SU-DHL-6 (cell line): ENCODE data around the gene HS3ST4.

ENCODE experiments used
- H2AFZ ChIP-seq: fragments of 200-600 bp; sonication (generic); 2 replicates; pipeline ENCODE4 v1.6.1; 2014; ENCODE audit warnings: low read depth, mild to moderate bottlenecking, moderate library complexity, mixed read lengths, antibody characterized with exemption, low read length; ENCODE audit not compliant: severe bottlenecking
- H3F3A ChIP-seq: fragments of 200-600 bp; shearing (Covaris generic); 2 replicates; pipeline ENCODE4 v1.6.0; 2016; ENCODE audit warnings: antibody characterized with exemption, mild to moderate bottlenecking; ENCODE audit not compliant: insufficient read depth
- H3K27ac ChIP-seq: fragments of 200-600 bp; sonication (generic); 2 replicates; pipeline ENCODE4 v1.5.1; 2016; ENCODE audit warnings: low read depth, mild to moderate bottlenecking, low read length, moderate library complexity, mixed read lengths
- H3K27me3 ChIP-seq: fragments of 200-600 bp; sonication (generic), shearing (Covaris generic); 2 replicates; pipeline ENCODE4 v1.6.0; 2014; ENCODE audit warnings: mild to moderate bottlenecking, low read length
- H3K36me3 ChIP-seq: fragments of 200-600 bp; sonication (generic); 2 replicates; pipeline ENCODE4 v1.6.1; 2014; ENCODE audit warnings: mild to moderate bottlenecking, low read length, mixed read lengths
- H3K4me2 ChIP-seq: fragments of 300-600, 200-600 bp; shearing (Covaris generic), sonication (generic); 2 replicates; pipeline ENCODE4 v1.6.0; 2014; ENCODE audit warnings: low read length, low read depth, mild to moderate bottlenecking; ENCODE audit not compliant: poor library complexity, severe bottlenecking
- H3K4me3 ChIP-seq: fragments of 200-600 bp; sonication (generic); 2 replicates; pipeline ENCODE4 v1.5.1; 2014; ENCODE audit warnings: antibody characterized with exemption, low read length, mild to moderate bottlenecking, mixed read lengths; ENCODE audit not compliant: insufficient read depth, poor library complexity, severe bottlenecking
- H3K79me2 ChIP-seq: fragments of 200-600 bp; sonication (generic); 2 replicates; pipeline ENCODE4 v1.6.1; 2014; ENCODE audit warnings: mild to moderate bottlenecking, low read length, moderate library complexity; ENCODE audit not compliant: insufficient read depth
- H3K9ac ChIP-seq: fragments of 200-600 bp; sonication (generic); 2 replicates; pipeline ENCODE4 v1.7.0; 2014; ENCODE audit warnings: mild to moderate bottlenecking, low read length
- H3K9me2 ChIP-seq: fragments of 200-600 bp; sonication (generic); replicated peaks from 2 replicates; pipeline ENCODE4 v1.6.1; 2014; ENCODE audit warnings: low read length; ENCODE audit not compliant: insufficient read depth
- H3K9me3 ChIP-seq: fragments of 200-600 bp; sonication (generic); 2 replicates; pipeline ENCODE4 v1.6.1; 2014; ENCODE audit warnings: low read length, mixed read lengths; ENCODE audit not compliant: insufficient read depth
- H4K20me1 ChIP-seq: fragments of 200-600 bp; sonication (generic); 2 replicates; pipeline ENCODE4 v1.6.1; 2014; ENCODE audit warnings: low read depth, mild to moderate bottlenecking, antibody characterized with exemption, low read length, moderate library complexity, mixed read lengths
- CTCF ChIP-seq: fragments of 200-600 bp; sonication (generic); IDR thresholded peaks from one replicate; pipeline ENCODE4 v1.5.1; 2017; ENCODE audit warnings: antibody characterized with exemption, mild to moderate bottlenecking, low read length, moderate library complexity; ENCODE audit not compliant: insufficient read depth, poor library complexity, severe bottlenecking
- EZH2phosphoT487 ChIP-seq: fragments of 200-600 bp; sonication (generic), shearing (Covaris generic); conservative IDR thresholded peaks from 2 replicates; pipeline ENCODE4 v1.6.1; 2018; ENCODE audit warnings: mild to moderate bottlenecking, antibody characterized with exemption, low read length, moderate library complexity, mixed read lengths

The HS3ST4 gene

GRCh38 chr16:25832291-25832690 lies 140.5 kb downstream of the HS3ST4 start:
- Histone ChIP-seq H2AFZ (no peak overlapping the region), H3K4me2 (no peak overlapping the region), H3K9ac (no peak overlapping the region), H3K27ac (no peak overlapping the region), H3K27me3 (no peaks in the 10 kb centered on the region), H4K20me1 (no peaks in the 10 kb centered on the region), H3K79me2 (no peaks in the 10 kb centered on the region), H3K4me3 (no peak overlapping the region), H3F3A (no peaks in the 10 kb centered on the region), H3K9me3 (no peaks in the 10 kb centered on the region), H3K36me3 (no peaks in the 10 kb centered on the region), H3K9me2 (no peaks in the 10 kb centered on the region)
- TF ChIP-seq CTCF, result no peak
- TF ChIP-seq EZH2phosphoT487, result no peak

GRCh38 chr16:25834101-25834500 lies 142.3 kb downstream of the HS3ST4 start:
- no peak overlapping the region for H3K27ac ChIP-seq
- H3K9me3 ChIP-seq, result no peaks in the 10 kb centered on the region
- no peaks in the 10 kb centered on the region for H3K36me3 ChIP-seq
- no peaks in the 10 kb centered on the region for H3K9me2 ChIP-seq
- no peak overlapping the region for H3K9ac ChIP-seq
- TF ChIP-seq EZH2phosphoT487, result no peak
- no peak for TF ChIP-seq CTCF
- no peak overlapping the region for H3K4me3 ChIP-seq
- H3K4me2 ChIP-seq, result no peak overlapping the region
- no peaks in the 10 kb centered on the region for H4K20me1 ChIP-seq
- no peak overlapping the region for H2AFZ ChIP-seq
- H3K79me2 ChIP-seq, result no peaks in the 10 kb centered on the region
- H3F3A ChIP-seq, result no peaks in the 10 kb centered on the region
- H3K27me3 ChIP-seq, result no peaks in the 10 kb centered on the region

GRCh38 chr16:25835126-25835525 lies 143.4 kb downstream of the HS3ST4 start:
- Histone ChIP-seq H3F3A (no peaks in the 10 kb centered on the region), H3K27me3 (no peaks in the 10 kb centered on the region), H3K9me3 (no peaks in the 10 kb centered on the region), H4K20me1 (no peaks in the 10 kb centered on the region), H3K36me3 (no peaks in the 10 kb centered on the region), H3K4me3 (no peak overlapping the region), H3K9me2 (no peaks in the 10 kb centered on the region), H3K27ac (no peak overlapping the region), H3K79me2 (no peaks in the 10 kb centered on the region), H3K9ac (no peak overlapping the region), H3K4me2 (no peak overlapping the region), H2AFZ (no peak overlapping the region)
- no peak for TF ChIP-seq EZH2phosphoT487
- no peak for TF ChIP-seq CTCF
